Keratinocyte (primary cell): ENCODE results near the gene TMEM123. TPM values are rescaled to one million over a fixed set of nuclear protein-coding genes. Genes with fewer than 3 reads are reported as not detected.

Source experiments
- DNase-seq: peaks from one replicate; pipeline ENCODE4 v3.0.0-alpha.2; 2011; ENCODE audit warnings: low read depth, missing footprints, low spot score
- FAIRE-seq: peaks from 2 replicates; lab custom pipeline; 2011; peaks lifted over from hg19 to GRCh38; lab: Jason Lieb, UNC
- H2AFZ ChIP-seq: 2 replicates; pipeline ENCODE4 v1.6.0; 2012; ENCODE audit warnings: low read length, control low read depth, inconsistent platforms; ENCODE audit not compliant: control insufficient read depth
- H3K27ac ChIP-seq: 2 replicates; pipeline ENCODE4 v1.5.1; 2011; ENCODE audit warnings: low read length; ENCODE audit not compliant: control insufficient read depth, insufficient read depth
- H3K27me3 ChIP-seq: 3 replicates; pipeline ENCODE4 v1.6.0; 2011; ENCODE audit warnings: low read length; ENCODE audit not compliant: control insufficient read depth, insufficient read depth; ENCODE audit errors: extremely low read depth
- H3K36me3 ChIP-seq, 2 experiments: 2 replicates in 1 of 2; 3 replicates in 1 of 2; pipeline ENCODE4 v1.5.1; 2011; ENCODE audit warnings: low read length in 2 of 2, mild to moderate bottlenecking in 1 of 2; ENCODE audit not compliant: control insufficient read depth in 2 of 2, insufficient read depth in 2 of 2; ENCODE audit errors: extremely low read depth in 1 of 2
- H3K4me1 ChIP-seq: 3 replicates; pipeline ENCODE4 v1.5.1; 2011; ENCODE audit warnings: low read length; ENCODE audit not compliant: control insufficient read depth, insufficient read depth; ENCODE audit errors: extremely low read depth
- H3K4me2 ChIP-seq: 3 replicates; pipeline ENCODE4 v1.6.0; 2011; ENCODE audit warnings: low read depth, low read length; ENCODE audit not compliant: control insufficient read depth, insufficient read depth; ENCODE audit errors: extremely low read depth
- H3K4me3 ChIP-seq, 3 experiments: fragments of 200-600 bp in 1 of 3; sonication (generic) in 1 of 3; 2 replicates in 2 of 3; 3 replicates in 1 of 3; pipeline ENCODE4 v1.5.1; 2011 to 2016; ENCODE audit warnings: low read length in 3 of 3, mild to moderate bottlenecking in 3 of 3, control low read depth in 2 of 3, inconsistent platforms in 1 of 3, low read depth in 1 of 3, mixed read lengths in 1 of 3, mixed run types in 1 of 3, moderate library complexity in 1 of 3; ENCODE audit not compliant: control insufficient read depth in 2 of 3, insufficient read depth in 2 of 3; ENCODE audit errors: extremely low read depth in 1 of 3
- H3K79me2 ChIP-seq: 2 replicates; pipeline ENCODE4 v1.6.0; 2012; ENCODE audit warnings: low read length; ENCODE audit not compliant: control insufficient read depth, insufficient read depth
- H3K9ac ChIP-seq: 3 replicates; pipeline ENCODE4 v1.6.0; 2011; ENCODE audit warnings: low read length; ENCODE audit not compliant: control insufficient read depth, insufficient read depth; ENCODE audit errors: extremely low read depth
- H3K9me1 ChIP-seq: 3 replicates; pipeline ENCODE4 v1.6.0; 2011; ENCODE audit warnings: low read length; ENCODE audit not compliant: control insufficient read depth, insufficient read depth; ENCODE audit errors: extremely low read depth
- H3K9me3 ChIP-seq: 2 replicates; pipeline ENCODE4 v1.5.1; 2012; ENCODE audit warnings: low read depth, low read length; ENCODE audit not compliant: control insufficient read depth
- H4K20me1 ChIP-seq: 3 replicates; pipeline ENCODE4 v1.6.0; 2011; ENCODE audit warnings: low read length; ENCODE audit not compliant: control insufficient read depth, insufficient read depth; ENCODE audit errors: extremely low read depth
- EZH2 ChIP-seq: IDR thresholded peaks from one replicate; pipeline ENCODE4 v1.6.1; 2012; ENCODE audit warnings: inconsistent platforms, mild to moderate bottlenecking, low read length, moderate library complexity
- dilution Hi-C: fragments of 300-500 bp; cut with MboI; formaldehyde crosslinking; loops from one replicate; pipeline ENCODE4 v1.7.0; 2020; ENCODE audit warnings: low sequenced_read_pairs; ENCODE audit not compliant: extremely low pct_ligation_motif_present
- polyA plus RNA-seq, 5 experiments: library from polyadenylated mRNA; depleted of rRNA in 3 of 5; stranded (reverse) in 3 of 5; stranded (forward) in 1 of 5; unstranded in 1 of 5; fragments of >200 nt; gene quantifications; 1 replicate in 1 of 5; 2 replicates in 3 of 5; 3 replicates in 1 of 5; pipeline versions ENCODE4 v1.2.1 to v1.2.3, GENCODE V29; 2011 to 2012; ENCODE audit warnings: missing spikeins in 2 of 5, low read depth in 1 of 5, low replicate concordance in 1 of 5
- TF ChIP-seq, protein P1 (sequence below), 3 experiments: IDR thresholded peaks in 1 of 3; conservative IDR thresholded peaks in 1 of 3; optimal IDR thresholded peaks in 1 of 3; 2 replicates in 2 of 3; 3 replicates in 1 of 3; pipeline versions ENCODE3 to v1.5.1; 2011; ENCODE audit warnings: low read length in 3 of 3, mild to moderate bottlenecking in 3 of 3, moderate library complexity in 2 of 3, control low read depth in 1 of 3, inconsistent platforms in 1 of 3; ENCODE audit not compliant: insufficient read depth in 2 of 3; ENCODE audit errors: extremely low read depth in 1 of 3

TMEM123 gene
- polyA plus RNA-seq, 1 donor (not counting 4 experiments of a cell fraction or from before 2014, with no cell fraction given), result 408 TPM

DNA sequence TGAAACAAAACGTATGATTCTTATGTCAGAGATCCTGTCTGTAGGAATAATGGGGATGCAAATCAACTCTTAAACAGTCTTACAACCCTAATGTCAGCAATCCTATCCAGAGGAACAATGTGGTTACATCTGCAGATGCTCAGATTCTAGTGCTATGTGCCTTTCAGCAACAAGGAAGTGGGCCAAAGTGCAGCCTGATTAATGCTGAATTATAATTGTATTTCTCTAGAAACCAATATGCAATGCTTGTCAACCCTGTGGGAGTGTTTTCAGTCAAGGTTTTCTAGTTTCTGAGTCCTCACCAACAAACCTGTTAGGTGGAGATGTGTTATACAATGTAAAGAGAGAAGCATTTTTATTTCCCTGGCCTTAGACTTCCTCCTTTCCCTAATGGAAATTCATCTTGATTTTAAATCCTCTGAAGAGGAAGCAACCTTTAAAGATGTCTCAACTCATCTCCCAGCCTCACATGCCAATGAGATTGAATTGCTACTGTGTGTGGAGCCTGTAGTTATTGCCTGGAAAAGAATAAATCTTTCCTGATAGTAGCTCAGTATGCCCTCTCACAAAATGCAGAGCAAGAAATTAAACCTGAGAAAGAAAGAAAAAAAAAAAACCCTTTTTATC is 26.2 kb upstream of the TMEM123 start:
- Histone ChIP-seq H3K9ac (no peak overlapping the region), H3K9me3 (no peaks in the 10 kb centered on the region), H3K27ac (no peak overlapping the region), H3K4me1 (peaks cover 11% of the 10 kb centered on the region), H4K20me1 (no peaks in the 10 kb centered on the region), H3K4me3 (no peak overlapping the region), H3K27me3 (no peaks in the 10 kb centered on the region), H3K79me2 (no peaks in the 10 kb centered on the region), H3K36me3 (no peaks in the 10 kb centered on the region), H3K4me2 (no peak overlapping the region), H3K9me1 (no peaks in the 10 kb centered on the region), H2AFZ (no peak overlapping the region)
- DNase-seq (no peak), FAIRE-seq (no peak)
- dilution Hi-C loops, result no loop called here
- TF ChIP-seq EZH2, result no peak

- TF ChIP-seq EZH2, result no peak
- TF ChIP-seq, protein P1, sequence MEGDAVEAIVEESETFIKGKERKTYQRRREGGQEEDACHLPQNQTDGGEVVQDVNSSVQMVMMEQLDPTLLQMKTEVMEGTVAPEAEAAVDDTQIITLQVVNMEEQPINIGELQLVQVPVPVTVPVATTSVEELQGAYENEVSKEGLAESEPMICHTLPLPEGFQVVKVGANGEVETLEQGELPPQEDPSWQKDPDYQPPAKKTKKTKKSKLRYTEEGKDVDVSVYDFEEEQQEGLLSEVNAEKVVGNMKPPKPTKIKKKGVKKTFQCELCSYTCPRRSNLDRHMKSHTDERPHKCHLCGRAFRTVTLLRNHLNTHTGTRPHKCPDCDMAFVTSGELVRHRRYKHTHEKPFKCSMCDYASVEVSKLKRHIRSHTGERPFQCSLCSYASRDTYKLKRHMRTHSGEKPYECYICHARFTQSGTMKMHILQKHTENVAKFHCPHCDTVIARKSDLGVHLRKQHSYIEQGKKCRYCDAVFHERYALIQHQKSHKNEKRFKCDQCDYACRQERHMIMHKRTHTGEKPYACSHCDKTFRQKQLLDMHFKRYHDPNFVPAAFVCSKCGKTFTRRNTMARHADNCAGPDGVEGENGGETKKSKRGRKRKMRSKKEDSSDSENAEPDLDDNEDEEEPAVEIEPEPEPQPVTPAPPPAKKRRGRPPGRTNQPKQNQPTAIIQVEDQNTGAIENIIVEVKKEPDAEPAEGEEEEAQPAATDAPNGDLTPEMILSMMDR (optimal IDR thresholded peaks at IDR 0.05 in 1 of 3, IDR thresholded peaks at IDR 0.05 in 1 of 3, conservative IDR thresholded peaks at IDR 0.05 in 1 of 3; ENCODE audit: extremely low read depth in 1 of 3, insufficient read depth in 2 of 3, low read length in 3 of 3), result no peak
- FAIRE-seq, result peak; percentile 96
Observed at GRCh38 chr11:102476812-102477211, 24.2 kb upstream of the TMEM123 start.

DNA sequence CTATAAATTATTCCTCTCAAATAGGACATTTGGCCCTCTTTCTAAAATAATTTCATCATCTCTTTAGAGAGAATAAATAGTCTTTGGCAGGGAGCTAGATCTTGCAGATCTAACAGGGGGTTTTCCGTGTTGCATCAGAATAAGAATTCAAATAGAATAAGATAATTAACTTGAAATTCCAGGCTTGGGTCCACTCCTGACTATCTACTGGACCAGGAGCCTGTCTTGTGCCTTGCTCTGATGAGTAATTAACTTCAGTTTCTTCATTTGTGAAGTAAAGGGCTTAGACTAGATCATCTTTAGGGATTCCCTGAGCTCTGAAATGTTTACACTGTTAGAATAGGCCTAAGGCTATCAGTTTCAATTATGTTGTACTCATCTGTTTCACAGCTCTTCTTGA is 23.5 kb upstream of the TMEM123 start:
- H2AFZ ChIP-seq, result peak overlapping the region; percentile 94
- dilution Hi-C loops, result no loop called here
- H3K27ac ChIP-seq, result no peak overlapping the region

More at GRCh38 chr11:102476812-102477211, 24.2 kb upstream of the TMEM123 start:
- Histone ChIP-seq H4K20me1 (no peaks in the 10 kb centered on the region), H3K79me2 (no peaks in the 10 kb centered on the region), H3K27me3 (no peaks in the 10 kb centered on the region), H3K9me3 (no peaks in the 10 kb centered on the region), H3K9me1 (no peaks in the 10 kb centered on the region), H3K36me3 (no peaks in the 10 kb centered on the region), H2AFZ (peak overlapping the region; percentile 94), H3K4me2 (peak overlapping the region; percentile 56), H3K4me1 (peaks cover 11% of the 10 kb centered on the region), H3K9ac (peak overlapping the region; percentile 9), H3K27ac (peak overlapping the region; percentile 47), H3K4me3 (no peak overlapping the region)
- DNase-seq, result no peak
- dilution Hi-C loops, result no loop called here

More for the DNA sequence above, 23.5 kb upstream of the TMEM123 start:
- H3K9me3 ChIP-seq, result no peaks in the 10 kb centered on the region
- TF ChIP-seq EZH2, result no peak
- TF ChIP-seq, protein P1 (optimal IDR thresholded peaks at IDR 0.05 in 1 of 3, IDR thresholded peaks at IDR 0.05 in 1 of 3, conservative IDR thresholded peaks at IDR 0.05 in 1 of 3; ENCODE audit: extremely low read depth in 1 of 3, insufficient read depth in 2 of 3, low read length in 3 of 3), result no peak
- DNase-seq (no peak), FAIRE-seq (no peak)
- H3K9me1 ChIP-seq, result no peaks in the 10 kb centered on the region
- H3K79me2 ChIP-seq, result no peaks in the 10 kb centered on the region
- H4K20me1 ChIP-seq, result no peaks in the 10 kb centered on the region
- H3K4me2 ChIP-seq, result no peak overlapping the region
- no peaks in the 10 kb centered on the region for H3K36me3 ChIP-seq
- H3K9ac ChIP-seq, result peak overlapping the region; percentile 9
- H3K4me3 ChIP-seq, result no peak overlapping the region
- H3K27me3 ChIP-seq, result no peaks in the 10 kb centered on the region
- H3K4me1 ChIP-seq, result peaks cover 11% of the 10 kb centered on the region
